CD4-positive, alpha-beta memory T cell (primary cell): ENCODE measurements around the gene PDCD11. TPM values are rescaled to one million over a fixed set of nuclear protein-coding genes. Genes with fewer than 3 reads are reported as not detected.

ENCODE experiments used
- CTCF ChIA-PET: fragments of 350-600 bp; sonication (Branson Sonifier 250); formaldehyde crosslinking; loops from one replicate; lab custom pipeline; 2021; ENCODE audit warnings: inconsistent platforms; ENCODE audit not compliant: partially characterized antibody; lab: Charles Lee
- POLR2A ChIA-PET: fragments of 350-600 bp; sonication (Branson Sonifier 250); formaldehyde crosslinking; loops from one replicate; lab custom pipeline; 2021; ENCODE audit not compliant: partially characterized antibody; lab: Charles Lee
- DNase-seq, 5 donors: peaks; one replicate each; pipeline versions ENCODE4 v3.0.0 to v3.0.0-alpha.2; 2020 to 2022; ENCODE audit warnings: mixed read lengths in 1 of 5
- H3K27ac ChIP-seq: one replicate; pipeline ENCODE4 v1.7.0; 2013; ENCODE audit warnings: low read depth, low read length
- H3K27me3 ChIP-seq: 2 replicates; pipeline ENCODE4 v1.7.0; 2013; ENCODE audit warnings: mild to moderate bottlenecking, low read length, moderate library complexity; ENCODE audit not compliant: insufficient read depth
- H3K36me3 ChIP-seq: 2 replicates; pipeline ENCODE4 v1.7.0; 2013; ENCODE audit warnings: mild to moderate bottlenecking, low read length, moderate library complexity; ENCODE audit not compliant: insufficient read depth
- H3K4me1 ChIP-seq: 2 replicates; pipeline ENCODE4 v1.7.0; 2013; ENCODE audit warnings: mild to moderate bottlenecking, low read length, moderate library complexity; ENCODE audit not compliant: insufficient read depth
- H3K4me3 ChIP-seq, 2 donors: one replicate each; pipeline ENCODE4 v1.7.0; 2013; ENCODE audit warnings: low read length in 2 of 2, mild to moderate bottlenecking in 1 of 2
- H3K9me3 ChIP-seq, 2 donors: one replicate each; pipeline ENCODE4 v1.7.0; 2013; ENCODE audit warnings: low read length in 2 of 2, control low read depth in 1 of 2; ENCODE audit not compliant: control insufficient read depth in 1 of 2
- H3K27ac Mint-ChIP-seq, 7 donors: one replicate each; pipeline ENCODE4 v1.8.0; 2020 to 2021; ENCODE audit warnings: mixed read lengths in 7 of 7, mild to moderate bottlenecking in 6 of 7, inconsistent platforms in 3 of 7, moderate library complexity in 3 of 7
- H3K27me3 Mint-ChIP-seq, 2 donors: one replicate each; pipeline ENCODE4 v1.8.0; 2020 to 2021; ENCODE audit warnings: mixed read lengths in 2 of 2
- H3K36me3 Mint-ChIP-seq, 2 donors: one replicate each; pipeline ENCODE4 v1.8.0; 2020 to 2021; ENCODE audit warnings: mixed read lengths in 2 of 2, inconsistent platforms in 1 of 2, mild to moderate bottlenecking in 1 of 2
- H3K4me1 Mint-ChIP-seq, 4 donors: one replicate each; pipeline ENCODE4 v1.8.0; 2020 to 2021; ENCODE audit warnings: mixed read lengths in 4 of 4, mild to moderate bottlenecking in 1 of 4
- H3K4me3 Mint-ChIP-seq, 8 donors: one replicate each; pipeline ENCODE4 v1.8.0; 2020 to 2021; ENCODE audit warnings: mixed read lengths in 8 of 8, mild to moderate bottlenecking in 7 of 8, moderate library complexity in 6 of 8, inconsistent platforms in 3 of 8
- H3K9me3 Mint-ChIP-seq, 8 donors: one replicate each; pipeline ENCODE4 v1.8.0; 2020 to 2021; ENCODE audit warnings: mixed read lengths in 8 of 8, mild to moderate bottlenecking in 5 of 8, inconsistent platforms in 3 of 8, moderate library complexity in 1 of 8
- intact Hi-C: fragments of 100-400 bp; cut with micrococcal nuclease; formaldehyde crosslinking; loops from one replicate; pipeline ENCODE4 v1.15.1; 2023
- microRNA-seq: library from miRNA; unstranded; fragments of <30 nt; microRNA quantifications from one replicate; pipeline ENCODE4 v1.2.0, GENCODE V29; 2021; ENCODE audit warnings: borderline replicate concordance, borderline number of aligned reads, borderline microRNAs expressed, mixed read lengths
- polyA plus RNA-seq, 2 donors: library from polyadenylated mRNA; unstranded; fragments of 300-500 nt; fragmentation: Illumina TruSeq; gene quantifications; one replicate each; pipeline ENCODE4 v1.2.3, GENCODE V29; 2021
- total RNA-seq, 2 experiments: library from RNA; stranded (reverse); gene quantifications; one replicate each; pipeline ENCODE4 v1.2.3, GENCODE V29; 2021

The PDCD11 gene
- total and polyA plus RNA-seq, 4 experiments from 2014 or later, result 2.5 to 45.0 (median 26.9) TPM

DNA sequence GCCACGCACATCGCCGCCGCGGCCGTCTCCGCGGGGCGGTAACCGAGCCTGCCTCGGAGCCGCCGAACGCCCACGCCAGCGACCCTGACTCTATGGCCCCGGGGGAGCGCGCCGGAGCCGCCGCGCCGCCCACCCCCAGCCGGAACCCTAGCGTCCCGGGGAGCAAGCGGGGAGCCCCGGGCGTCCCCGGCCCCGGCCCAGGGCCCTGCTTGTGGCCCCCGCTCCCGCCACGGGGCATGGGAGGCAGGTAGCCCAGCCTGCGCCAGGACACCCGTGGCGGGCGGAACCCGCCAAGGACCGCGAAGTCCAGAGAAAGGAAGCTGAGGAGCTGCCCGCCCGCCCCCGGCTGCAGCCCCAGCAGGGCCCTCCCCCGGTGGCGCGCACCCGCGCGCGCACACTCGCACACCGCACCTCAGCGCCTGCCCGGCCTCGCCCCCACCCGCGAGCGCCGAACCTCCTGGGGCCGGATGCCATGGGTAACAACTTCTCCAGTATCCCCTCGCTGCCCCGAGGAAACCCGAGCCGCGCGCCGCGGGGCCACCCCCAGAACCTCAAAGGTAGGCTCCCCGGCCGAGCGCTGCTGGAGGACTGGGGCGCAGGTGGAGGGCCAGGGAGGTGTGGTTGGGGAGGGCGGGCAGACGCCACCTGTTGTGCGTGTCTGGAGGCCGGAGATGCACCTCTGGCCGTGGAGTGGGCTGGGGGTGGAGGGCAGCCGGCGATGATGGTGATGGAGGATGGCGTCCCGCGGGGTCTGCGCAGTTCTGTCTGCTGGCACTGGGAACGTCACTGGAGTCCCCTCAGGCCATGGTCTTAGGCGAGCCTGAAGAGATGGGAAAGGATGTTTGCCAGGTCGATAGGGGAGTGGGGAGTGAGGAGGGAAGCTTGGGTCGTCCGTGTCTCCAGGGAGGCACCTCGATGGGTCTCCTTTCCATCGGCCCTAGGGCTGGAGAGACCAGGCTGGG is 97.8 kb downstream of the PDCD11 start:
- Mint-ChIP-seq H3K4me1 (peaks cover 6 to 36% (median 20%) of the 10 kb centered on the region in 4 donors), H3K9me3 (peaks cover 0 to 1% (median 0%) of the 10 kb centered on the region in 8 donors), H3K4me3 (peak overlapping the region; percentile 61 to 80 (median 76)), H3K27me3 (peaks cover 22 to 27% of the 10 kb centered on the region in 2 donors), H3K27ac (no peak overlapping the region), H3K36me3 (no peaks in the 10 kb centered on the region)
- ChIA-PET CTCF (interaction anchor here (1.8 to 2.5 kb wide), 3 partner anchors 9 to 77 kb away, joined by 6 to 13 read pairs (median 9); no protein-coding TSS in a partner anchor), POLR2A (interaction anchor here (1.6 kb wide), 1 partner anchor 90 kb away, joined by 4 read pairs; no protein-coding TSS in a partner anchor)
- peak in 4 of 5 donors; percentile 16 to 48 (median 30) for DNase-seq
- H3K36me3 ChIP-seq, result no peaks in the 10 kb centered on the region
- H3K4me1 ChIP-seq, result peaks cover 21% of the 10 kb centered on the region
- no peaks in the 10 kb centered on the region for H3K9me3 ChIP-seq
- peaks cover 19% of the 10 kb centered on the region for H3K27me3 ChIP-seq
- peak overlapping the region in 1 of 2 donors; percentile 32 for H3K4me3 ChIP-seq
- H3K27ac ChIP-seq, result no peak overlapping the region
- intact Hi-C loops, result no loop called here

DNA sequence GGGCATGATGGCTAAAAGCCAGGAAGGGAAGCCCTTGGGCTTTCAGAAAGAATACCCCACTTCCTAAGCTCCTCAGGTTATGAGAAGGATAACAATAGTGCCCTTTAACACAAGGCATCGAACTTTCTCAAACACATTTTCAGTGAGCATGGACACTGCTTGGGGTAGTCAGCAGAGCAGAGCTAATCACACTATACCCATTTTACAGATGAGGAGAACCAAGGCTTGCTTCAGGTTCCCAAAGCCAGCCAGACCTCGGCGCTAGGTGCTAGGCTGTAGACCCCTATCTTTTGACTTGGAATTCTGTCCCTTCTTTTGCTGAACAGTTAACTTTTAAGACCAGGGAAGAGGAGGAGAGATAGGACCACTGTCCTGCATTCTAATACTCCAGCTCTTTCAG is 98.9 kb downstream of the PDCD11 start:
- H3K27me3 ChIP-seq, result peaks cover 19% of the 10 kb centered on the region
- ChIA-PET POLR2A (no interaction called here), CTCF (interaction anchor here (1.7 to 1.8 kb wide), 2 partner anchors 8 to 9 kb away, joined by 6 read pairs; no protein-coding TSS in a partner anchor)
- intact Hi-C loops, result no loop called here
- Mint-ChIP-seq H3K9me3 (peaks cover 0 to 1% (median 0%) of the 10 kb centered on the region in 8 donors), H3K27ac (no peak overlapping the region), H3K36me3 (no peaks in the 10 kb centered on the region), H3K27me3 (peaks cover 25 to 28% of the 10 kb centered on the region in 2 donors), H3K4me3 (peak overlapping the region in 7 of 8 donors; percentile 21 to 80 (median 73)), H3K4me1 (peaks cover 5 to 31% (median 18%) of the 10 kb centered on the region in 4 donors)
- DNase-seq, result no peak
- H3K4me1 ChIP-seq, result peaks cover 20% of the 10 kb centered on the region
- H3K27ac ChIP-seq, result no peak overlapping the region
- H3K4me3 ChIP-seq, result no peak overlapping the region
- H3K36me3 ChIP-seq, result no peaks in the 10 kb centered on the region
- H3K9me3 ChIP-seq, result no peaks in the 10 kb centered on the region

Small RNAs within 50 kb of the gene (microRNA-seq; reads per million reads assigned to microRNA genes)
- gene MIR1307, result 550 reads per million, percentile 82 among the genes with 10 or more reads in this experiment

Other genes with a start within 250 kb of the PDCD11 start
- 10 to 100 TPM; 79.8 to 80.4 TPM for gene NT5C2, start 203.4 kb upstream of the PDCD11 start, total RNA-seq
- 10 to 100 TPM; 54.3 to 78.8 TPM for gene NT5C2, start 203.4 kb upstream of the PDCD11 start, polyA plus RNA-seq
- gene RPEL1, start 150.7 kb upstream of the PDCD11 start, total RNA-seq, result not detected
- gene RPEL1, start 150.7 kb upstream of the PDCD11 start, polyA plus RNA-seq, result not detected
- not detected for gene INA, start 119.5 kb upstream of the PDCD11 start, total RNA-seq
- not detected for gene INA, start 119.5 kb upstream of the PDCD11 start, polyA plus RNA-seq
- gene PCGF6, start 45.5 kb upstream of the PDCD11 start, total RNA-seq, result 1 to 10 TPM; 8.7 to 8.8 TPM
- 10 to 100 TPM in 1 of 2 donors, 1 to 10 TPM in 1; 6.4 to 11.2 TPM for gene PCGF6, start 45.5 kb upstream of the PDCD11 start, polyA plus RNA-seq
- 1 to 10 TPM; 7.5 to 7.9 TPM for gene TAF5, start 28.6 kb upstream of the PDCD11 start, total RNA-seq
- 1 to 10 TPM; 2.5 to 4.1 TPM for gene TAF5, start 28.6 kb upstream of the PDCD11 start, polyA plus RNA-seq
- 100 to 1,000 TPM; 148 to 157 TPM for gene ATP5MK, start 151 bp upstream of the PDCD11 start, total RNA-seq
- gene ATP5MK, start 151 bp upstream of the PDCD11 start, polyA plus RNA-seq, result 100 to 1,000 TPM; 477 to 548 TPM
- 10 to 100 TPM; 80.5 to 84.6 TPM for gene CALHM2, start 55.7 kb downstream of the PDCD11 start, total RNA-seq
- gene CALHM2, start 55.7 kb downstream of the PDCD11 start, polyA plus RNA-seq, result 10 to 100 TPM; 40.3 to 65.0 TPM
- not detected for gene CALHM1, start 62.3 kb downstream of the PDCD11 start, total RNA-seq
- gene CALHM1, start 62.3 kb downstream of the PDCD11 start, polyA plus RNA-seq, result not detected
- not detected for gene CALHM3, start 82.6 kb downstream of the PDCD11 start, total RNA-seq
- gene CALHM3, start 82.6 kb downstream of the PDCD11 start, polyA plus RNA-seq, result not detected
- gene NEURL1, start 97.1 kb downstream of the PDCD11 start, total RNA-seq, result under 1 TPM; 0.83 to 0.96 TPM
- gene NEURL1, start 97.1 kb downstream of the PDCD11 start, polyA plus RNA-seq, result under 1 TPM; 0.76 to 0.82 TPM